ENCODE data around the gene DGLUCY. TPM values are rescaled to one million over a fixed set of nuclear protein-coding genes. Genes with fewer than 3 reads are reported as not detected.
"Not testable (repeated sequence)": the region's sequence is repeated elsewhere in the genome, so short reads cannot be mapped to it uniquely, and the experiment has no call there.

The DGLUCY gene
- total RNA-seq, 5 donors from 2014 or later (not counting 1 experiment from before 2014, with no cell fraction given): 69.8 to 144 (median 99.8) TPM

- H3K4me1 Mint-ChIP-seq; ATAC-seq (replicated peaks in 1 of 4); H3K4me1 ChIP-seq (ENCODE audit: control insufficient read depth in 1 of 2, extremely low read depth in 1 of 2, insufficient read depth in 2 of 2, low read length in 2 of 2); DNase-seq; H3K27me3 Mint-ChIP-seq; H3K9me3 Mint-ChIP-seq; H3K27ac ChIP-seq (ENCODE audit: low read length); H3K27me3 ChIP-seq (replicated peaks in 1 of 2; ENCODE audit: control insufficient read depth in 2 of 2, extremely low read depth in 1 of 2, insufficient read depth in 2 of 2, low read length in 1 of 2); H3K36me3 Mint-ChIP-seq; H3K4me3 ChIP-seq (ENCODE audit: control insufficient read depth in 1 of 2, extremely low read depth in 1 of 2, low read length in 1 of 2); H3K27ac Mint-ChIP-seq; H3K9me3 ChIP-seq; H3K4me3 Mint-ChIP-seq; H3K36me3 ChIP-seq (ENCODE audit: control insufficient read depth in 2 of 2, extremely low read depth in 1 of 2, insufficient read depth in 1 of 2, low read length in 1 of 2): not testable (repeated sequence)
- 100% methylated on average over 1 of the region's 5 CpGs for WGBS (ENCODE audit: insufficient coverage)
- ChIA-PET CTCF (interaction anchor here in 1 of 2 donors (0.5 to 0.9 kb wide), 2 partner anchors 16 to 25 kb away, joined by 3 read pairs; partner anchors contain the start of gene DGLUCY), POLR2A (interaction anchor here in 1 of 2 donors (0.7 kb wide), 1 partner anchor 104 kb away, joined by 4 read pairs; no protein-coding TSS in a partner anchor)
These were observed 16.2 kb upstream of the DGLUCY start for GRCh38 chr14:91097657-91098056.

GRCh38 chr14:91098591-91098990 lies 15.3 kb upstream of the DGLUCY start:
- Histone ChIP-seq H3K36me3 (ENCODE audit: control insufficient read depth in 2 of 2, extremely low read depth in 1 of 2, insufficient read depth in 1 of 2, low read length in 1 of 2) (no peaks in the 10 kb centered on the region), H3K9me3 (no peaks in the 10 kb centered on the region), H3K27me3 (replicated peaks in 1 of 2; ENCODE audit: control insufficient read depth in 2 of 2, extremely low read depth in 1 of 2, insufficient read depth in 2 of 2, low read length in 1 of 2) (no peaks in the 10 kb centered on the region), H3K27ac (ENCODE audit: low read length) (no peak overlapping the region), H3K4me3 (ENCODE audit: control insufficient read depth in 1 of 2, extremely low read depth in 1 of 2, low read length in 1 of 2) (no peak overlapping the region), H3K4me1 (ENCODE audit: control insufficient read depth in 1 of 2, extremely low read depth in 1 of 2, insufficient read depth in 2 of 2, low read length in 2 of 2) (no peaks in the 10 kb centered on the region)
- Mint-ChIP-seq H3K4me3 (no peak overlapping the region), H3K4me1 (peaks cover 0 to 3% (median 0%) of the 10 kb centered on the region in 3 donors), H3K36me3 (no peaks in the 10 kb centered on the region), H3K9me3 (no peaks in the 10 kb centered on the region), H3K27ac (no peak overlapping the region), H3K27me3 (no peaks in the 10 kb centered on the region)
- no peak for DNase-seq
- 100% methylated on average over 2 of the region's 3 CpGs for WGBS (ENCODE audit: insufficient coverage)
- POLR2A ChIA-PET: no interaction called here
- ATAC-seq (replicated peaks in 1 of 4): no peak
- CTCF ChIA-PET: interaction anchor here (0.6 to 0.9 kb wide), 4 partner anchors 15 to 351 kb away, joined by 3 to 6 read pairs (median 4); partner anchors contain the start of gene DGLUCY (in 1 of the 2)

GRCh38 chr14:91100102-91100501 lies 13.8 kb upstream of the DGLUCY start:
- Histone ChIP-seq H3K4me3 (ENCODE audit: control insufficient read depth in 1 of 2, extremely low read depth in 1 of 2, low read length in 1 of 2) (no peak overlapping the region), H3K27me3 (replicated peaks in 1 of 2; ENCODE audit: control insufficient read depth in 2 of 2, extremely low read depth in 1 of 2, insufficient read depth in 2 of 2, low read length in 1 of 2) (no peaks in the 10 kb centered on the region), H3K36me3 (ENCODE audit: control insufficient read depth in 2 of 2, extremely low read depth in 1 of 2, insufficient read depth in 1 of 2, low read length in 1 of 2) (no peaks in the 10 kb centered on the region), H3K4me1 (ENCODE audit: control insufficient read depth in 1 of 2, extremely low read depth in 1 of 2, insufficient read depth in 2 of 2, low read length in 2 of 2) (no peaks in the 10 kb centered on the region), H3K9me3 (no peaks in the 10 kb centered on the region), H3K27ac (ENCODE audit: low read length) (no peak overlapping the region)
- Mint-ChIP-seq H3K27me3 (no peaks in the 10 kb centered on the region), H3K4me1 (peaks cover 0 to 3% (median 0%) of the 10 kb centered on the region in 3 donors), H3K27ac (no peak overlapping the region), H3K9me3 (no peaks in the 10 kb centered on the region), H3K36me3 (no peaks in the 10 kb centered on the region), H3K4me3 (no peak overlapping the region)
- CTCF ChIA-PET: interaction anchor here (0.5 to 0.7 kb wide), 2 partner anchors 13 to 130 kb away, joined by 3 read pairs; no protein-coding TSS in a partner anchor
- ATAC-seq (replicated peaks in 1 of 4) (no peak), DNase-seq (no peak)
- POLR2A ChIA-PET: no interaction called here
- WGBS (ENCODE audit: insufficient coverage): 67% methylated on average over 1 of the region's 5 CpGs

DNA sequence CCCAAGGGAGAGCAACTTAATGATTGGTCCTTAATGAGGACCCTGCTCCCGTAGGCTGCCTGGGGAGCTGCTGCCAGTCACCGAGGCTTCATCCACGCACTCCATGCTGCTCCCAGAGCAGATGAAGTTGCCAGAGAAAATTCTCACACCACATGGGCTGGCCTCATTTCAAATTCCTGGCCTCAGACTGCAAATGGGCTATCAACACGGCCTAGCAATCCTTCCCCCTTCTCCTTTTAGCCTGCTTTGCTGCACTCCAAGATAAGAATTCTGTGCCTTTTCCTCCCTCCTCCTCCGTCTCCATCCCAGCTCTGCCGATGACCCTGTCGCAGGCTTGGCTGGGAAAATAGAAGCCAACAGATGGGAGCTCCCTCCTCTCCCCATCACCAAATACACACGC lies 10.8 kb upstream of the DGLUCY start:
- POLR2A ChIA-PET: no interaction called here
- no peaks in the 10 kb centered on the region for H3K36me3 Mint-ChIP-seq
- Histone ChIP-seq H3K9me3 (no peaks in the 10 kb centered on the region), H3K4me1 (ENCODE audit: control insufficient read depth in 1 of 2, extremely low read depth in 1 of 2, insufficient read depth in 2 of 2, low read length in 2 of 2) (peaks cover 0 to 4% of the 10 kb centered on the region in 2 experiments), H3K36me3 (ENCODE audit: control insufficient read depth in 2 of 2, extremely low read depth in 1 of 2, insufficient read depth in 1 of 2, low read length in 1 of 2) (no peaks in the 10 kb centered on the region), H3K27me3 (replicated peaks in 1 of 2; ENCODE audit: control insufficient read depth in 2 of 2, extremely low read depth in 1 of 2, insufficient read depth in 2 of 2, low read length in 1 of 2) (no peaks in the 10 kb centered on the region), H3K27ac (ENCODE audit: low read length) (no peak overlapping the region), H3K4me3 (ENCODE audit: control insufficient read depth in 1 of 2, extremely low read depth in 1 of 2, low read length in 1 of 2) (no peak overlapping the region)
- ATAC-seq (replicated peaks in 1 of 4) (no peak), DNase-seq (no peak)
- H3K9me3 Mint-ChIP-seq: no peaks in the 10 kb centered on the region
- CTCF ChIA-PET: no interaction called here
- no peak overlapping the region for H3K27ac Mint-ChIP-seq
- no peaks in the 10 kb centered on the region for H3K27me3 Mint-ChIP-seq
- 90% methylated on average over 8 of the region's 8 CpGs for WGBS (ENCODE audit: insufficient coverage)
- H3K4me1 Mint-ChIP-seq: peaks cover 7 to 11% (median 9%) of the 10 kb centered on the region in 3 donors
- H3K4me3 Mint-ChIP-seq: no peak overlapping the region

GRCh38 chr14:91108941-91109611 lies 4.8 kb upstream of the DGLUCY start:
- peak in 25 of 35 experiments; percentile 7 to 57 (median 22) for DNase-seq
- H3K9me3 Mint-ChIP-seq: no peaks in the 10 kb centered on the region
- no peaks in the 10 kb centered on the region for H3K27me3 Mint-ChIP-seq
- no peaks in the 10 kb centered on the region for H3K36me3 Mint-ChIP-seq
- peak overlapping the region; percentile 32 to 61 (median 59) for H3K4me3 Mint-ChIP-seq
- ChIA-PET POLR2A (interaction anchor here in 1 of 2 donors (0.5 kb wide), 1 partner anchor 40 kb away, joined by 7 read pairs; no protein-coding TSS in a partner anchor), CTCF (no interaction called here)
- Histone ChIP-seq H3K4me3 (ENCODE audit: control insufficient read depth in 1 of 2, extremely low read depth in 1 of 2, low read length in 1 of 2) (no peak overlapping the region), H3K27ac (ENCODE audit: low read length) (peak overlapping the region; percentile 82), H3K4me1 (ENCODE audit: control insufficient read depth in 1 of 2, extremely low read depth in 1 of 2, insufficient read depth in 2 of 2, low read length in 2 of 2) (peaks cover 19 to 35% of the 10 kb centered on the region in 2 experiments), H3K9me3 (no peaks in the 10 kb centered on the region), H3K27me3 (replicated peaks in 1 of 2; ENCODE audit: control insufficient read depth in 2 of 2, extremely low read depth in 1 of 2, insufficient read depth in 2 of 2, low read length in 1 of 2) (no peaks in the 10 kb centered on the region), H3K36me3 (ENCODE audit: control insufficient read depth in 2 of 2, extremely low read depth in 1 of 2, insufficient read depth in 1 of 2, low read length in 1 of 2) (no peaks in the 10 kb centered on the region)
- 50% methylated on average over 2 of the region's 7 CpGs for WGBS (ENCODE audit: insufficient coverage)
- peaks cover 47 to 50% (median 49%) of the 10 kb centered on the region in 3 donors for H3K4me1 Mint-ChIP-seq
- H3K27ac Mint-ChIP-seq: peak overlapping the region; percentile 96 to 98
- peak; percentile 12 to 58 (median 46) for ATAC-seq (replicated peaks in 1 of 4)

GRCh38 chr14:91111443-91111842 lies 2.4 kb upstream of the DGLUCY start:
- DNase-seq (no peak), ATAC-seq (replicated peaks in 1 of 4) (no peak)
- Mint-ChIP-seq H3K4me3 (no peak overlapping the region), H3K36me3 (peaks cover 2% of the 10 kb centered on the region), H3K4me1 (peaks cover 69 to 71% (median 69%) of the 10 kb centered on the region in 3 donors), H3K9me3 (no peaks in the 10 kb centered on the region), H3K27me3 (no peaks in the 10 kb centered on the region), H3K27ac (peak overlapping the region in 1 of 2 donors; percentile 44)
- H3K4me3 ChIP-seq (ENCODE audit: control insufficient read depth in 1 of 2, extremely low read depth in 1 of 2, low read length in 1 of 2): no peak overlapping the region
- H3K27ac ChIP-seq (ENCODE audit: low read length): no peak overlapping the region
- CTCF ChIA-PET: interaction anchor here in 1 of 2 donors (0.6 kb wide), 1 partner anchor 61 kb away, joined by 3 read pairs; no protein-coding TSS in a partner anchor
- H3K27me3 ChIP-seq (replicated peaks in 1 of 2; ENCODE audit: control insufficient read depth in 2 of 2, extremely low read depth in 1 of 2, insufficient read depth in 2 of 2, low read length in 1 of 2): no peaks in the 10 kb centered on the region
- POLR2A ChIA-PET: no interaction called here
- H3K9me3 ChIP-seq: no peaks in the 10 kb centered on the region
- no peaks in the 10 kb centered on the region for H3K36me3 ChIP-seq (ENCODE audit: control insufficient read depth in 2 of 2, extremely low read depth in 1 of 2, insufficient read depth in 1 of 2, low read length in 1 of 2)
- H3K4me1 ChIP-seq (ENCODE audit: control insufficient read depth in 1 of 2, extremely low read depth in 1 of 2, insufficient read depth in 2 of 2, low read length in 2 of 2): peaks cover 31 to 53% of the 10 kb centered on the region in 2 experiments
- no CpG with 5 or more reads among the region's 1 CpG for WGBS (ENCODE audit: insufficient coverage)

All from T-cell (primary cell).